Coronary artery (tissue), 2 donors: ENCODE data around the gene CRYGS.

ENCODE experiments used
- DNase-seq: peaks from one replicate; pipeline ENCODE4 v3.0.0-alpha.2; 2017; ENCODE audit warnings: low spot score
- H3K27ac ChIP-seq, 2 donors: fragments of 200-600 bp; sonication (generic); one replicate each; pipeline ENCODE4 v1.5.1; 2016 to 2019
- H3K4me3 ChIP-seq: fragments of 200-600 bp; sonication (generic); 2 replicates; pipeline ENCODE4 v1.5.1; 2016; ENCODE audit warnings: mild to moderate bottlenecking, moderate library complexity
- CTCF ChIP-seq: fragments of 200-600 bp; sonication (generic); IDR thresholded peaks from one replicate; pipeline ENCODE4 v1.5.1; 2019; ENCODE audit warnings: antibody characterized with exemption

Gene CRYGS

GRCh38 chr3:186519021-186519658, 25.0 kb downstream of the CRYGS start:
- no peak for TF ChIP-seq CTCF
- Histone ChIP-seq H3K4me3 (no peak overlapping the region), H3K27ac (no peak overlapping the region)
- no peak for DNase-seq

- no peak overlapping the region for H3K4me3 ChIP-seq
- TF ChIP-seq CTCF = no peak
- H3K27ac ChIP-seq = no peak overlapping the region
- DNase-seq = no peak
These were observed 27.0 kb downstream of the CRYGS start for GRCh38 chr3:186517218-186517617.

- Histone ChIP-seq H3K27ac (no peak overlapping the region), H3K4me3 (no peak overlapping the region)
- DNase-seq = no peak
- no peak for TF ChIP-seq CTCF
These were observed 27.5 kb downstream of the CRYGS start for GRCh38 chr3:186516646-186517045.

- Histone ChIP-seq H3K27ac (no peak overlapping the region), H3K4me3 (no peak overlapping the region)
- no peak for TF ChIP-seq CTCF
- no peak for DNase-seq
These were observed 29.1 kb downstream of the CRYGS start for GRCh38 chr3:186515125-186515524.

- TF ChIP-seq CTCF = no peak
- Histone ChIP-seq H3K27ac (no peak overlapping the region), H3K4me3 (no peak overlapping the region)
- no peak for DNase-seq
These were observed 29.7 kb downstream of the CRYGS start for GRCh38 chr3:186514296-186515002.

- no peak for TF ChIP-seq CTCF
- no peak for DNase-seq
- no peak overlapping the region for H3K4me3 ChIP-seq
- no peak overlapping the region for H3K27ac ChIP-seq
These were observed 30.8 kb downstream of the CRYGS start for GRCh38 chr3:186513386-186513785.
